ENCODE measurements around the gene ACAA2. TPM values are rescaled to one million over a fixed set of nuclear protein-coding genes. Genes with fewer than 3 reads are reported as not detected.

Gene ACAA2
- total and polyA plus RNA-seq, 2 of the 8 experiments (the other 6 are each of a cell fraction or from before 2014, with no cell fraction given) = 63.4 to 151 TPM

GRCh38 chr18:49858309-49859020, 45.1 kb upstream of the ACAA2 start:
- Histone ChIP-seq H3K9ac (replicated peaks in 1 of 4; ENCODE audit: extremely low read depth in 1 of 4, low read depth in 3 of 4, low read length in 3 of 4) (no peak overlapping the region; a peak in 1 of 7 replicates), H3K56ac (replicated peaks; ENCODE audit: insufficient read length, low read depth, low read length) (no peak overlapping the region), H3K4me2 (ENCODE audit: insufficient read depth in 1 of 2, low read depth in 2 of 2, low read length in 2 of 2) (no peak overlapping the region), H3K14ac (ENCODE audit: insufficient read length) (no peak overlapping the region), H3K27ac (ENCODE audit: low read depth, low read length) (no peak overlapping the region), H3K79me2 (ENCODE audit: control insufficient read depth in 1 of 2, insufficient read depth in 2 of 2, low read length in 2 of 2) (no peaks in the 10 kb centered on the region), H4K5ac (ENCODE audit: insufficient read length, low read depth, low read length) (no peak overlapping the region), H3K23ac (ENCODE audit: insufficient read length) (no peak overlapping the region), H2AFZ (ENCODE audit: low read length) (peak overlapping the region; percentile 20), H2BK15ac (ENCODE audit: low read length) (no peak overlapping the region), H4K20me1 (replicated peaks in 1 of 2; ENCODE audit: control insufficient read depth in 1 of 2, insufficient read depth in 2 of 2, low read length in 2 of 2) (no peaks in the 10 kb centered on the region), H3K27me3 (replicated peaks in 1 of 4; ENCODE audit: control insufficient read depth in 3 of 4, extremely low read depth in 1 of 4, insufficient read depth in 3 of 4, low read length in 3 of 4) (no peaks in the 10 kb centered on the region), H2BK120ac (replicated peaks; ENCODE audit: low read depth, low read length) (no peak overlapping the region), H3K79me1 (ENCODE audit: low read depth, low read length) (no peaks in the 10 kb centered on the region), H2AK5ac (ENCODE audit: low read depth, low read length) (no peak overlapping the region), H4K8ac (ENCODE audit: extremely low read depth, insufficient read depth, low read length) (no peak overlapping the region), H3K4me1 (replicated peaks in 1 of 4; ENCODE audit: control insufficient read depth in 3 of 4, insufficient read depth in 4 of 4, low read length in 3 of 4) (peaks cover 0 to 9% (median 4%) of the 10 kb centered on the region in 4 experiments; a peak in 6 of 7 replicates), H2BK5ac (ENCODE audit: low read depth, low read length) (no peak overlapping the region), H3K4ac (replicated peaks; ENCODE audit: insufficient read length, low read depth, low read length) (no peak overlapping the region), H3K4me3 (ENCODE audit: extremely low read depth in 1 of 4, insufficient read depth in 2 of 4, low read depth in 3 of 4, low read length in 4 of 4) (no peak overlapping the region), H2BK20ac (ENCODE audit: low read length) (peak overlapping the region; percentile 55; the same call in 1 of the 2 replicates), H3K9me3 (ENCODE audit: insufficient read depth in 2 of 2, low read depth in 1 of 2, low read length in 1 of 2) (no peaks in the 10 kb centered on the region), H2BK12ac (ENCODE audit: low read depth, low read length) (no peak overlapping the region; the same call in 1 of the 2 replicates), H3K18ac (ENCODE audit: extremely low read depth, low read length) (no peak overlapping the region), H3K36me3 (ENCODE audit: control insufficient read depth in 2 of 4, insufficient read depth in 4 of 4, low read length in 3 of 4) (no peaks in the 10 kb centered on the region), H3K23me2 (ENCODE audit: low read depth, low read length) (no peaks in the 10 kb centered on the region), H4K91ac (replicated peaks; ENCODE audit: insufficient read length, low read length) (no peak overlapping the region)
- ChIA-PET CTCF (ENCODE audit: partially characterized antibody) (interaction anchor here (0.6 to 10.0 kb wide), 56 partner anchors 10 to 620 kb away, joined by 3 to 157 read pairs (median 5); partner anchors contain the start of gene LIPG), POLR2A (ENCODE audit: partially characterized antibody) (interaction anchor here (0.8 to 1.5 kb wide), 3 partner anchors 10 to 297 kb away, joined by 3 read pairs; no protein-coding TSS in a partner anchor)
- peak; percentile 85 for FAIRE-seq
- TF ChIP-seq YY1 (IDR thresholded peaks at IDR 0.05; ENCODE audit: low read depth, low read length) (peak; percentile 53; the same call in 1 of the 2 replicates), TEAD4 (IDR thresholded peaks at IDR 0.05; ENCODE audit: low read depth, low read length) (no peak), EP300 (IDR thresholded peaks at IDR 0.05; ENCODE audit: borderline replicate concordance in 1 of 2, low read depth in 2 of 2, low read length in 2 of 2) (peak in 1 of 2 experiments; percentile 47; a peak in 1 of 3 replicates), RAD21 (IDR thresholded peaks at IDR 0.05 in 1 of 2, conservative IDR thresholded peaks at IDR 0.05 in 1 of 2; ENCODE audit: low read depth in 2 of 2, low read length in 2 of 2) (peak; percentile 97 to 99), JUND (IDR thresholded peaks at IDR 0.05; ENCODE audit: low read length) (0 out of 2 replicates have a peak, but pooled peaks have one; percentile 19), CTCF (IDR thresholded peaks at IDR 0.05; ENCODE audit: control extremely low read depth in 1 of 3, insufficient read depth in 1 of 3, low read depth in 1 of 3, low read length in 3 of 3) (peak; percentile 66 to 84 (median 80))
- WGBS, 2 experiments (ENCODE audit: extremely low coverage in 1 of 2, insufficient coverage in 1 of 2, insufficient read length in 1 of 2, insufficient replicate concordance in 2 of 2, low coverage in 1 of 2, low lambda C conversion rate in 2 of 2, missing lambda C conversion rate in 1 of 2) = 64% methylated on average over 11 of the region's 11 CpGs; no CpG with 5 or more reads in 1 of the 2 experiments
- peak; percentile 34 to 90 for DNase-seq (ENCODE audit: low read depth in 1 of 2, low spot score in 2 of 2)
